ENCODE data around the gene KLRC2. TPM values are rescaled to one million over a fixed set of nuclear protein-coding genes. Genes with fewer than 3 reads are reported as not detected.
"Not testable (repeated sequence)": the region's sequence is repeated elsewhere in the genome, so short reads cannot be mapped to it uniquely, and the experiment has no call there.

The KLRC2 gene
- total RNA-seq (2022) = not detected in 2 replicates
- percentile 9 among the genes with signal in this experiment for Bru-seq, nascent RNA
- percentile 6 among the genes with signal in this experiment for BruChase-seq, experiment 1, labeled RNA remaining after a 2-hour chase
- percentile 4 among the genes with signal in this experiment for BruChase-seq, experiment 2, labeled RNA remaining after a 6-hour chase
- long read RNA-seq = 0 reads

GRCh38 chr12:10435816-10436215 lies at the start of gene KLRC2:
KLRC2 (minus strand) TSS chr12:10436010; CDS start chr12:10435986, 24 bp downstream.
- H3K27ac Mint-ChIP-seq (ENCODE audit: unreplicated experiment); DNase-seq; H3K4me3 ChIP-seq (ENCODE audit: low read depth, low read length); H3K4me1 ChIP-seq; BruUV-seq (replicated peaks); H3K4me1 Mint-ChIP-seq (ENCODE audit: low read depth, unreplicated experiment); intact Hi-C loops (cut with micrococcal nuclease; ENCODE audit: unreplicated experiment); H3K27me3 ChIP-seq (replicated peaks; ENCODE audit: control insufficient read depth, insufficient read depth, low read length); H3K9me3 ChIP-seq; POLR2A ChIA-PET; CTCF ChIA-PET; H3K36me3 ChIP-seq (ENCODE audit: control insufficient read depth, insufficient read depth, low read length); H3K36me3 Mint-ChIP-seq (ENCODE audit: insufficient read depth, unreplicated experiment); H3K9me3 Mint-ChIP-seq (ENCODE audit: unreplicated experiment); H3K4me3 Mint-ChIP-seq (ENCODE audit: unreplicated experiment); H3K27me3 Mint-ChIP-seq (ENCODE audit: insufficient read depth, unreplicated experiment): not testable (repeated sequence)

- POLR2A ChIA-PET, CTCF ChIA-PET: not testable (repeated sequence)
Measured at GRCh38 chr12:10481901-10482300, 46.1 kb upstream of the KLRC2 start.

GRCh38 chr12:10472808-10473207 lies 37.0 kb upstream of the KLRC2 start:
- BruUV-seq (replicated peaks); H3K27me3 ChIP-seq (replicated peaks; ENCODE audit: control insufficient read depth, insufficient read depth, low read length); POLR2A ChIA-PET; intact Hi-C loops (cut with micrococcal nuclease; ENCODE audit: unreplicated experiment); H3K9me3 ChIP-seq; H3K36me3 ChIP-seq (ENCODE audit: control insufficient read depth, insufficient read depth, low read length); H3K4me1 Mint-ChIP-seq (ENCODE audit: low read depth, unreplicated experiment); H3K4me3 Mint-ChIP-seq (ENCODE audit: unreplicated experiment); DNase-seq; H3K4me3 ChIP-seq (ENCODE audit: low read depth, low read length); H3K9me3 Mint-ChIP-seq (ENCODE audit: unreplicated experiment); H3K4me1 ChIP-seq; H3K27me3 Mint-ChIP-seq (ENCODE audit: insufficient read depth, unreplicated experiment); H3K27ac Mint-ChIP-seq (ENCODE audit: unreplicated experiment); H3K36me3 Mint-ChIP-seq (ENCODE audit: insufficient read depth, unreplicated experiment); CTCF ChIA-PET: not testable (repeated sequence)

More at GRCh38 chr12:10481901-10482300, 46.1 kb upstream of the KLRC2 start:
- H3K4me3 Mint-ChIP-seq (ENCODE audit: unreplicated experiment); intact Hi-C loops (cut with micrococcal nuclease; ENCODE audit: unreplicated experiment); DNase-seq; H3K36me3 Mint-ChIP-seq (ENCODE audit: insufficient read depth, unreplicated experiment); H3K4me1 ChIP-seq; H3K4me3 ChIP-seq (ENCODE audit: low read depth, low read length); H3K9me3 Mint-ChIP-seq (ENCODE audit: unreplicated experiment); H3K27ac Mint-ChIP-seq (ENCODE audit: unreplicated experiment); H3K27me3 ChIP-seq (replicated peaks; ENCODE audit: control insufficient read depth, insufficient read depth, low read length); H3K9me3 ChIP-seq; BruUV-seq (replicated peaks); H3K36me3 ChIP-seq (ENCODE audit: control insufficient read depth, insufficient read depth, low read length); H3K4me1 Mint-ChIP-seq (ENCODE audit: low read depth, unreplicated experiment): not testable (repeated sequence)
- H3K27me3 Mint-ChIP-seq (ENCODE audit: insufficient read depth, unreplicated experiment) = peaks cover 24% of the 10 kb centered on the region

GRCh38 chr12:10469701-10470100 lies 33.9 kb upstream of the KLRC2 start:
- no peaks in the 10 kb centered on the region for H3K9me3 ChIP-seq
- Mint-ChIP-seq H3K36me3 (ENCODE audit: insufficient read depth, unreplicated experiment) (no peaks in the 10 kb centered on the region), H3K27ac (ENCODE audit: unreplicated experiment) (no peak overlapping the region), H3K4me1 (ENCODE audit: low read depth, unreplicated experiment) (no peaks in the 10 kb centered on the region), H3K4me3 (ENCODE audit: unreplicated experiment) (no peak overlapping the region), H3K27me3 (ENCODE audit: insufficient read depth, unreplicated experiment) (peaks cover 13% of the 10 kb centered on the region), H3K9me3 (ENCODE audit: unreplicated experiment) (no peaks in the 10 kb centered on the region)
- TF ChIP-seq CTCF (IDR thresholded peaks at IDR 0.05; ENCODE audit: insufficient read depth in 1 of 2, low read depth in 1 of 2, low read length in 1 of 2, severe bottlenecking in 1 of 2, unreplicated experiment in 1 of 2) = no peak
- no peaks in the 10 kb centered on the region for H3K27me3 ChIP-seq (replicated peaks; ENCODE audit: control insufficient read depth, insufficient read depth, low read length)
- POLR2A ChIA-PET = no interaction called here
- intact Hi-C loops (cut with micrococcal nuclease; ENCODE audit: unreplicated experiment) = no loop called here
- H3K4me1 ChIP-seq = no peaks in the 10 kb centered on the region
- no peak overlapping the region for H3K4me3 ChIP-seq (ENCODE audit: low read depth, low read length)
- CTCF ChIA-PET = no interaction called here
- H3K36me3 ChIP-seq (ENCODE audit: control insufficient read depth, insufficient read depth, low read length) = no peaks in the 10 kb centered on the region
- no peak for DNase-seq
- no TSS peak for BruUV-seq (replicated peaks)
